GM12873 (cell line): ENCODE results near the gene SORBS1.
A peak's percentile ranks its signal among the peaks of the same experiment; 100 is the strongest.

Experiments used
- CTCF ChIP-seq: IDR thresholded peaks from 2 replicates; pipeline ENCODE4 v1.5.1; 2012; ENCODE audit warnings: low read depth, mild to moderate bottlenecking, moderate library complexity, low read length, control low read depth; ENCODE audit not compliant: insufficient read depth; ENCODE audit errors: missing control alignments

Gene SORBS1

GRCh38 chr10:95375418-95375817, 185.8 kb downstream of the SORBS1 start:
- no peak for TF ChIP-seq CTCF

GRCh38 chr10:95374597-95375209, 186.5 kb downstream of the SORBS1 start:
- TF ChIP-seq CTCF: peak; percentile 99

GRCh38 chr10:95373660-95374059, 187.5 kb downstream of the SORBS1 start:
- TF ChIP-seq CTCF: no peak

GRCh38 chr10:95364342-95364741, 196.8 kb downstream of the SORBS1 start:
- TF ChIP-seq CTCF: no peak

GRCh38 chr10:95363303-95363912, 197.8 kb downstream of the SORBS1 start:
- TF ChIP-seq CTCF: peak; percentile 77

- no peak for TF ChIP-seq CTCF
These were observed 201.0 kb downstream of the SORBS1 start for GRCh38 chr10:95360122-95360714.

GRCh38 chr10:95359466-95359865, 201.7 kb downstream of the SORBS1 start:
- no peak for TF ChIP-seq CTCF
